GM19452 (cell line): ENCODE results near the gene WDR4.
"Not testable (repeated sequence)": the region's sequence is repeated elsewhere in the genome, so short reads cannot be mapped to it uniquely, and the experiment has no call there.

Experiments
- ATAC-seq: cut with Tn5 transposase; IDR thresholded peaks from one replicate; pipeline ENCODE4 v1.9.1; 2021; ENCODE audit not compliant: unreplicated experiment

The WDR4 gene

DNA sequence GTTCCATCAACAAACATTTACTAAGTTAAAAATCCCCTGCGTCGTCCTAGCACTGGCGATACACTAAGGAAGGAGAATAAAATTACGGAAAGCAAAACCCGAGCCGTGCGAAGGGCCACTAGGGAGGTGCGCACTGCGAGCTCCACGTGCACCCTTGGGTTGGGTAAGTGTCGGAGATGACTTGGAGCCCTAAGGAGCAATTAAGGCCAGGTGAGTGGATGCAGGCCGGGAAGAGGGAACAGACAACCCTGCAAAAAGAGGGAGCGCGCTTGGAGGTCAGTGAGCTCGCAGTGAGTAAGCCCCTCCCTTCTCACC is 704 bp downstream of the WDR4 start:
- ATAC-seq: peak; percentile 23

- ATAC-seq: not testable (repeated sequence)
Observed at GRCh38 chr21:42875811-42876210, 3.5 kb downstream of the WDR4 start.

DNA sequence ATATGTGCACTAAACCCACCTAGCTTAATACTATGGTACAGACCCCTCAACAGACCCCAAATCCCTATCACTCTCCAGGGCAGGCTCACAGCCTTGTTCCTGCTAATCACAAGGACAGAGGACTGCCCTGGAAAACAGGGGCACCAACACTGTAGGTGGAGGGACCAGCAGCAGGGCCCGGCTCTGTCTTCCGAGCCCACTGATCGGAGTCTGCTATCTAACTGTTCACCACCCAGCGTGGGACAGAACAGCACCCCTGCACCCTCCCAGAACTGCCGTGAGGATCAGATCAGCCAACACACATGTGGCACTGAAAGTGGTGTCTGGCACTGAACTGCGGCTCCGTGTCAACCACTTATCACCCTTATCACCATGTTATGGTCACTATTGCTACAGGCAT is 6.2 kb downstream of the WDR4 start:
- ATAC-seq: no peak

GRCh38 chr21:42868196-42868595 is 11.1 kb downstream of the WDR4 start:
- ATAC-seq: no peak

DNA sequence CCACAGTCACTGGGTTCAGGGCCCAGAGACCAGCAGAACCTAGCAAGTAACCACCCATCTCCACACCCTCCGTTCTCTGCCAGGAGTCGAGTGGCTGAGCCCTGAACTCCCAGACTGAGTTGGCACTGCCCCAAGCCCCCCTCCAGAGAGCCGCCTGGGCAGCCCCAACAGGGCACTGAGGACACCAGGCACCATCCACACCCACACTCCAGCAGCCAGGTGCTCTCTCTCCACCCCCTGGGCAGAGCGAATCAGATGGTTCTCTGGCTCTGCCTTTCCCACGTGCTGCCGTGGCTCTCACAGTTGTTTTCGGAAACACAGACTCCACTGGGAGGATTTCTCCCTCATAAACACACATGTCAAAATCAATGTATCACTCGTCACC is 13.6 kb downstream of the WDR4 start:
- no peak for ATAC-seq

DNA sequence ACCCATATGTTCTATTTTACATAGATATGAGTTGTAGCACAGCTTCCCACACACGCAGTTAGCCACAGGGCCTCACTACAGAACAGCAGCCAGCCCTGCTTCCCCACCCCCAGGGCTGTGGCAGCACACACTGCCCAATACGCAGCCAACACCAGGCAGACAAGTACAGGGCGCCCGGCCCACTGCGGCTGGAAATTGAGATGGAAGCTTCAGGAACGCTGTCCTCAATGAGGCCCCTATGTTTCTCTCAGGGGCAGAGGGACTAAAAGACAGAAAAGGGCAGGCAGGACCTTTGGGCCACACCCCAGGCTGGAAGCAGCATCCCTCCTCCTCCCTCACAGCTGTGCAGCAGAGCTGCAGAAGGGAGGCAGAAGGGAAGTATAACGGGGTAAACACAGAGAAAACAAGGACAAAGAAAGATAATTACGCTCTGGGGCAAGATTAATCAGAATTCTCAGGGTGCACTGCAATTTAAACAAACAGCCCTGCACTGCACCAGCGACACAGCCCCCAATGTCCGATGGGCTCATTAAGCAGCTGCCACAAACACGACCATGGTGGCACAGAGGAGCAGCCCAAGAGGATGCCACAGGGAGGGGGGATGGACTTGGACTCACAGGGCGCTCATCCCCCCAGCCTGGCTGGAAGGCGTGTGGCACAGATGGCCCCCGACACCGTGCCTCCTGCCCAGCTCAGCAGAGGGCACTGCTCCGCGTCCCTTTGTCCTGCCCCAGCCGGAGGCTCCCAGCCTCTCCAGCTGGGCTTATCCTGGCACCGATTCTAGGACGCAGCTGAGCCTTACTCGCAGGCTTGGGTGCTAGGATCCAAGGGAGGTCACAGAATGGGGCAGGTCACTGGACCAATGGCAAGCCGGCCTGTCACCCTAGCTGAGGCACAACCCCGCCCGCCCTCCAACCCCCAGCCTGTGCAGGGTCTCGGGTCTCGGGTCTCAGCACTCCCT is 14.2 kb downstream of the WDR4 start:
- ATAC-seq: no peak

- no peak for ATAC-seq
Observed at GRCh38 chr21:42864286-42864685, 15.1 kb downstream of the WDR4 start.

- ATAC-seq: no peak
Observed at GRCh38 chr21:42863504-42863870, 15.9 kb downstream of the WDR4 start.

DNA sequence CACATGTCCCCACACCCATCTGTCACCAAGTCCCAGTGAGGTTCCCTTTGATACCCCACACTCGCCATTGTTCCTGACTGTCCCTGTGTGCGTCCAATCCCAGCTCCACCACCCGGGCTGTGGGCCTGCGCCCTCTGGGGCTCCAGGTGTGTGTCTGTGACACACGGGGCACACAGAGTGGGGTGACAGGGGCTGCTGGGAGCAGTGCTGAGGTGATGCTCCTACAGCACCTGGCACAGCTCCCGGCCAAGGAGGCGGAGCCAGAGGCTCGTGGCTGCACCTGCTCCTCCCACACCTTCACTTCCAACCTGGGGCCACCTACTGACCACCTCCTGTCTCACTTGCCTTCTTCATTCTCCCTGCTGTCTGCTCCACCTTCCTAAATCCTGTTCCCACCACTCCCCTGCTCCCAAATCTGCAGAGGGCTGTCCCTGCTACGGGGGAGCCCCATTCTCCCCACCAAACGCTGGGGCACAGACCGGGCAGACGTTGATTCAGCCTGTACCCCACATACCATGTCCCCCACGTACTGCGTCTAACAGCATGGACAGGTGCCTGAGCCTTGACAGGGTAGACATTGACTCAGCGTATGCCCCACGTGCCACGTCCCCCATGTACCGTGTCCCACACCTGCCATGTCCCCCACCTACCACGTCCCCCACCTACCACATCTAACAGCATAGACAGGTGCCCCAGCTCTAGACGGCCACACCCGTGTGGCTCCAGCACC is 16.4 kb downstream of the WDR4 start:
- ATAC-seq: no peak

DNA sequence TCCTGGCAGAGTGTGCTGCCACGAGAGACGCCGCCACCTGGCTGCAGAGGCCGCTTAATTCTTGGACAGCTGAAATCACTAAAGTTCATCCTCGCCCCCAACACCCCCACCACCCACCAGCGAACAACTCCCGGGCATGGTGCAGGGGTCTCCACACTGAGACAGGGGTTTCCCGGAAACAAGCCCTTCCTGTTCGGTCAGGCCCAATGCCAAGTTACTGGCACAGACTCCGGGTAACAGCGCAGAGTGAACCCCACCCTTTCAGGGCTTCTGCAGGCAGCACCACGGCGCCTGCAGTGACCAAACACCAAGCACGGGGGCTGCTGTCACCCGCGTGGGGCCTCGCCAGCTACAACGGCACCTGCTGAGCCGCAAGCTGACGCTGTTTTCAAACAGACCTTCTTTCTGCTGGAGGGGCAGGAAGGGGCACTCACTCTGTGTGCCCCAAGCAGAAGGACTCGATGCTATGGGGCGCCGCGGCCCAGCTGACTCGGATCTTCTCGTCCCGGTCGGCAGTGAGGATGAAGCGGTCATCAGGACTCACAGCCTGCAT is 17.4 kb downstream of the WDR4 start:
- no peak for ATAC-seq

GRCh38 chr21:42861311-42861847 is 18.0 kb downstream of the WDR4 start:
- ATAC-seq: no peak

GRCh38 chr21:42860345-42860744 is 19.0 kb downstream of the WDR4 start:
- ATAC-seq: no peak

- ATAC-seq: no peak
Observed at GRCh38 chr21:42859891-42860230, 19.5 kb downstream of the WDR4 start.

DNA sequence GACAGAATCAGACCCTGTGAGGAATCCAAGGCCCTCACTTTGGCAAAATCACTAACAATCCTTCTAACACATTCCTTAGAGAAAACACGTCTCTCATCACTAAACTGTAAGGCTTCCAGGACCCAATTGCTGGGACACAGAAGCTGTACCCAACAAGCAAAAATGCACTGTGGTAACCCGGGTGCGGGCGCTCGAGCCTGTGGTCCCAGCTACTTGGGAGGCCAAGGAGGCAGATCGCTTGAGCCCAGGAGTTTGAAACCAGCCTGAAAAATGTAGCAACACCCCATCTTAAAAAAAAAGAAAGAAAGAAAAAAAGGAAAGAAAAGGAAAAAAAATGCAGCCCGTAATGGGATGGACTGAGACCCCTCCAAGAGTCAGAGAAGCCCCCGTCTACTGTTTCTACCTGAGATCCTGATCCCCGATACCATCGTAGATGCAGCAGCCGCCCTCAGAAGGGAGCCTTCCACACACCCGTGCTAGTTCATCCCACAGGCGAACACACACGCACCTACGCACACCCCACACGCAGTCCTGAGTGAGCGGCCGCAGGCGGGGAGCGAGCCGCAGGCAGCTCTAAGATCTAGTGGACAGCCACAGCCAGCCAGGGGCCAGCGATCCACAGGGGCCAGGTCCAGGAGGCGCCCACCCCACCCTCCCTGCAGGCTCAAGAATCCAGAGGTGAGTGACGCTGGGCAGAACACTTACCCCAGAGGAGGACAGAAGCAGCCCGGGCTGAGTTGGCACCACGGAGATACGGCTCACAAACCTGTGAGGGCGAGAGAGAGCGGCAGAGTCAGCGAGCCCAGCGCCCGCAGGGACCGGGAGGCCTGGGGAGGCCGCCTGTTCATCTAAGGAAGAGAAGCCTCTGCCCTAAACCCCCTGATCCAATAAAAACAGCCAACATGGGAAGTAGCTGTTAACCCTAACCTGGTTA is 20.1 kb downstream of the WDR4 start:
- ATAC-seq: no peak

GRCh38 chr21:42858185-42858847 is 21.0 kb downstream of the WDR4 start:
- ATAC-seq: no peak

DNA sequence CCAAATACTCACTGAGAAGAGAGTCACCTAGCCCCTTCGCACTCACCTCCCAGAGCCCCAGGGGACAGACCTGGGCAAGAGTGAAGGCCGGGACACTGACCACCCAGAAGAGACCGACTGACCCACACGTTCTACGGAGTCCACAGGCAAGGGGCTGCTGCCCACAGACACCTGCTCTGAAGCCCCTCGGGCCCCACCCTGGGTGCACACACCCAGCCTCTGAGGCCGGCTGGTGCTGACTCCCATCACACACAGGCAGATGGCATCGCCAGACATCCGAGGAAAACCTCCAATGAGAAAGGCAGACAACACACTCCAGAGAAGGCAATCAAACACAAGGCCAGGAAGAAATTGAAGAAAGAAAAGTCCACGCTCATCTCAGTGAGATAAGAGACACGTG is 22.1 kb downstream of the WDR4 start:
- ATAC-seq: no peak

DNA sequence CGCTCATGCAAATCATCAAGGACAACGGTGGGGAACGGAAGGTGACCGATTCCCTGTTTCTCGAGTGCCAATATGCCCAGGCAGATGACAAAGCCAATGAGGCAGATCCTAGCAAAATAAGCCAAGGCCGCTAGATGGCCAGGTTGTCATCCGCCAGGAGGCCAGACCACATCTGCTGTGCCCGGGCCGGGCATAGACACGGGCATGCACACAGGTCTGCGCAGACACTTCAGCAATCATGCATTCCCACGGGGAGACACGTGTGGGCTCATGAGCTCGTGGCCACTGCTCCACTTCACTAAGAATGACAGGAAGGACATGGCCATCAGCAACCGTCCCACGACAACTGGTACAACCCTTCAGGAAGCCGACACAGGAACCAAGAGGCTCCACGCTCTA is 23.4 kb downstream of the WDR4 start:
- ATAC-seq: no peak

DNA sequence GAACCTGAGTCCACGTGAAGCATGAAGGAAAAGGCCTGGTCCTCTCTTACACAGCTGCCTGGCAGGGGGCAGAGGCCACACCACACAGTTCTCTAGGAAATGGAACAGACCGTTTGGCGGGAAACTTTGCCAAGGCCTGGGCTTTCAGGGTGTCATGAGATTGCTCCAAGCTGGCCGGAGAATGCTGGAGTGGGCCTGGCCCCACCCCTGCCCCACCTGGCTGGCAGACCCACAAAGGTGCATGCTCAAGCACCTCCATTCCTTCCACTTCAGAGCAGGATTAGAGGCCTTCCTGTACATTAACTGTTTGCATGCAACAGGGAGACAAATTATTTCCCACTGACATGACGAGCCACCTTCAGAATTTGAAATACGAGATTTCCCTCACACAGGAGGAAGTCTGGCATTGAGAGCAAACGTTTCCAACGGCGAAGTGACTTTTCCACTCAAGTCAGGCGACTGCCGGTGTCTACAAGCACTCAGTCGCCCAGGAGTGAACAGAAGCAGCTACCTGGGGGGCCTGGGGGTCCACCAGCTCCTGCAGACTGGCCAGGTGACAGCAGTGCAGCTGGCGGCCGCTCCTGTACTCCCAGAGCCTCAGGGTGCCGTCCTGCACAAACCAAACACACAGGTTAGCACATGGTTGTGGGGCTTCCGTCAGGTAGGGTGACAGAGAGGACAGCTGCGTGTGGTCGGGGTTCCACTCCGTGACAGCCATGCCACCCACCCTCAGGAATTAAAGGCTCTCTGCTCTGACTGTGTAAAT is 24.0 kb downstream of the WDR4 start:
- ATAC-seq: no peak

- no peak for ATAC-seq
Observed at GRCh38 chr21:42854246-42855010, 24.9 kb downstream of the WDR4 start.
